ENCODE data around the gene CDC20.

- TF ChIP-seq POLR2A (IDR thresholded peaks at IDR 0.05) (no peak), CTCF (IDR thresholded peaks at IDR 0.05) (no peak)
Measured at GRCh38 chr1:43311521-43311920, 47.3 kb upstream of the CDC20 start.

Measured in prostate gland (tissue), 2 donors.